Stimulated activated CD4-positive, alpha-beta T cell treated with anti-CD3 and anti-CD28 coated beads, Interleukin-12 subunit alpha, Interleukin-12 subunit beta, amount 100 ng/mL, for 4 hours (primary cell): ENCODE data around the gene SERF1A.
"Not testable (repeated sequence)": the region's sequence is repeated elsewhere in the genome, so short reads cannot be mapped to it uniquely, and the experiment has no call there.

Source experiments
- DNase-seq: peaks from one replicate; pipeline ENCODE4 v3.0.0-alpha.2; 2020

The SERF1A gene

DNA sequence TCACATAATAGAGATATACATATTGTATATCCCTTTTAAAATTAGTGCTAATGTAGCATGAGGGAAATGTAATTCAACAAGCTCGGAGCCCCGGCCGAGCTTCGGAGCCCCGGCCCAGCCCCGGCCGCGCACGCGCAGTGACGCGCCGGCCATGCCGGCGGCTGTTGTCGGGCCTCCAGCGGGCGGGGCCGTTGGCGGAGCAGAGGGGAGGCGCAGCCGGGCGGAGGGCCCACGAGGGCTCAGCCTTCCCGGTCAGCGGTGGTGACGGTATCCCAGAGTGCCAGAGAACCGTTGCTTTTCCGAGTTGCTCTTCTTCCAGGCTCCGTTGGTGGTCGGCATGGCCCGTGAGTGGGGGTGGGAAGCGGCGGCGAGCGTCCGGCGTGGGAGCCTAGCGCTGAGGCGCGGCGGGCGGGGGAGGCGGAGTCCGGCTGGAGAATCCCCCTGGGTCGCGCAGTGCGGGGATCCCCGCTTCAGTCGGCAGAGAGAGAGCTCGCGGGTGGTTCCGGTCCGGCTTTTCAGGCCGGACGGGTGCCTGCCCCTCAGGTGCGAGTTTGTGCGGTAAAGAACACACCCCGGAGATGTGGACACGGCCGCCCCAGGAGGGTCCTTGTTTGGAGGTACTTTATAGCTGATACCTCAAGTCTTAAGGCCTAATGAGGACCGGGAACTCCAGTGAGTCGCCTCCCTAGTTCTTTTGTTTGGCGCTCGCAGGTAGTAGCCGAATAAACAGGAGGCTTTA, at the start of gene SERF1A:
Gene SERF1A (plus strand): TSS at position 137 of the 739 bp plus-strand sequence. CDS start 201 bp downstream, at position 338.
- DNase-seq: not testable (repeated sequence)

GRCh38 chr5:70866778-70867177, 33.7 kb upstream of the SERF1A start:
- DNase-seq: not testable (repeated sequence)

DNA sequence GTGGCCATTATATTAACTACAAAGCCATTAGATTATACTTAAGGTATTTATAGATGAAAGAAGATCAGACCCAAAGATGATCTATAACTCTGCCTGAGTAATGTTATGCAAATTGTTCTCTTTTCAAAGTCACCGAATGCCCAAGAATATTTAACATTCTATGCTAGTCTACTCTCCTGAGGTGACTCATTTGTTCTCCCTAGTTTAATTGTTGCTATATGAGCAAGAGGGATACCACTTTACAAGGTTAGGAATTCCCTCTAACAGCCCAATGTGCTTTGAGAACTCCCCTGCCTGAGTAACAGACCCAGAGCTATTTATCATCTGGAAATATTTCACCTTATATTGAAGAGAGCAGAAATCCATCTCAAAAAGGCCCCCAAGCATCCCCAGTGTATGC, 29.8 kb upstream of the SERF1A start:
- not testable (repeated sequence) for DNase-seq

- not testable (repeated sequence) for DNase-seq
These were observed 4.4 kb upstream of the SERF1A start for GRCh38 chr5:70896076-70896475.

- not testable (repeated sequence) for DNase-seq
These were observed 753 bp downstream of the SERF1A start for GRCh38 chr5:70901272-70901571.

- not testable (repeated sequence) for DNase-seq
These were observed 6.2 kb downstream of the SERF1A start for GRCh38 chr5:70906624-70907023.

GRCh38 chr5:70916829-70917228, 16.4 kb downstream of the SERF1A start:
- not testable (repeated sequence) for DNase-seq

GRCh38 chr5:70925211-70925562, 24.7 kb downstream of the SERF1A start:
- not testable (repeated sequence) for DNase-seq

DNA sequence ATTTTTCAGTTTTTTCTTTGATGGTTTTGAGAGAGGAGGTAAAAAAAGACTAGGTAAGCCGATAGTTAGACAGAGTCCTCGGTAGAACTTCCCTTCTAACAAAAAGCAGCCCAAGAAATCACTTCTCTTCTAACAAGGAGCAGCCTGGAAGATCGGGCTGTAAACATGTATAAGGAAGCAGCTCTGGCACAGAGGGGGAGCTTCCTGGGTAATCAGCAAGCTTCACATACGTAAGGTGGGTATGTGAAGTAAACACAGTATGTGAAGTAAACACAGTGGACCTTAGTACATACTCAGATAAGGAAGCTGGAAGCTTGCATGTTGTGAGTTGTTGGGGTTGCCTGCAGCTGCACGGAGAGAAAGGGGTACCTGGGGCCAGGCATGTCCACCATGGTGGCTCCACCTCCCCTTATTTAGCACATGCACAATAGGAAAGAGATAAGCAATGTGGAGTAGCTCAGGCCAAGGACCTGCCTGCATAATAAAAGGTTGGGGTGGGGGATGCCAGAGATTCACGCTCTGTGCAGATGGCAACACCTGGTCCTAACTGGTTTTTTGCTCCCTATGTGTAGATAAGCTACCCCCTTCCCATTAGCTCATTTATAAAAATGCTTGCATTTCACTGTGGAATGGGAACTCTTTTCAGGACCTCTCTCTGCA, 31.4 kb downstream of the SERF1A start:
- not testable (repeated sequence) for DNase-seq

DNA sequence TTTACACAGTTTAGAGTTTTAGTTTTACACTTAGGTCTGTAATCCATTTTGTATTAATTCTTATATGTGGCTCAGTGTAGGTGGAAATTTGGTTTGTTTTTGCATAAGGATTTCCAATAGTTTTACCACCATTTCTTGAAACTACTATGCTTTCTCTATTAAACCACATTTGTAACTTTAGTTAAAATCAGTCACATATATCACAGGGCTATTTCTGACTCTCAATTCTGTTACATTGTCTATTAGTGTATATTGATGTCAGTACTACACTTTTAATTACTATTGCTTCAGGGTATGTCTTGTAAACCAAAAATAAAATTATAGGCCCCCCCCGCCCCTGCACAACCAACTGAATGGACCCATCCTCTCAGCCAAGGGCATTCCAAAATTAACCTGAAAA, 32.1 kb downstream of the SERF1A start:
- not testable (repeated sequence) for DNase-seq

DNA sequence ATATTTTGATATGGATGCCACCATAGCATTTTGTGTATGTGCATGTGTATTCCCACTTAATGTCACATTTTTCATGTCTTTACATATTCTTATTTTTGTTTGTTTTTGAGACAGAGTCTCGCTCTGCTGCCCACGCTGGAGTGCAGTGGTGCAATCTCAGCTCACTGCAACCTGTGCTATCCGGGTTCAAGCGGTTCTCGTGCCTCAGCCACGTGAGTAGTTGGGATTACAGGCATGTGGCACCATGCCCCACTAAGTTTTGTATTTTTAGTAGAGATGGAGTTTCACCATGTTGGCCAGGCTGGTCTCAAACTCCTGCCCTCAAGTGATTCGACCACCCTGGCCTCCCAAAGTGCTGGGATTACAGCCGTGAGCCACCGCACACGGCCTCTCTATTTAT, 52.6 kb downstream of the SERF1A start:
- DNase-seq: not testable (repeated sequence)
